D721Med (cell line): Measurements from ENCODE around the gene AOAH.

ENCODE experiments used
- DNase-seq: peaks from one replicate; pipeline ENCODE4 v3.0.0; 2011; ENCODE audit warnings: low spot score; ENCODE audit not compliant: insufficient read length
- FAIRE-seq: peaks from 2 replicates; lab custom pipeline; 2011; peaks lifted over from hg19 to GRCh38; lab: Jason Lieb, UNC
- TF ChIP-seq, protein P1 (sequence below): IDR thresholded peaks from 2 replicates; pipeline ENCODE4 v1.5.1; 2012; ENCODE audit warnings: mild to moderate bottlenecking, control low read depth; ENCODE audit not compliant: insufficient read depth; ENCODE audit errors: missing control alignments

AOAH gene

DNA sequence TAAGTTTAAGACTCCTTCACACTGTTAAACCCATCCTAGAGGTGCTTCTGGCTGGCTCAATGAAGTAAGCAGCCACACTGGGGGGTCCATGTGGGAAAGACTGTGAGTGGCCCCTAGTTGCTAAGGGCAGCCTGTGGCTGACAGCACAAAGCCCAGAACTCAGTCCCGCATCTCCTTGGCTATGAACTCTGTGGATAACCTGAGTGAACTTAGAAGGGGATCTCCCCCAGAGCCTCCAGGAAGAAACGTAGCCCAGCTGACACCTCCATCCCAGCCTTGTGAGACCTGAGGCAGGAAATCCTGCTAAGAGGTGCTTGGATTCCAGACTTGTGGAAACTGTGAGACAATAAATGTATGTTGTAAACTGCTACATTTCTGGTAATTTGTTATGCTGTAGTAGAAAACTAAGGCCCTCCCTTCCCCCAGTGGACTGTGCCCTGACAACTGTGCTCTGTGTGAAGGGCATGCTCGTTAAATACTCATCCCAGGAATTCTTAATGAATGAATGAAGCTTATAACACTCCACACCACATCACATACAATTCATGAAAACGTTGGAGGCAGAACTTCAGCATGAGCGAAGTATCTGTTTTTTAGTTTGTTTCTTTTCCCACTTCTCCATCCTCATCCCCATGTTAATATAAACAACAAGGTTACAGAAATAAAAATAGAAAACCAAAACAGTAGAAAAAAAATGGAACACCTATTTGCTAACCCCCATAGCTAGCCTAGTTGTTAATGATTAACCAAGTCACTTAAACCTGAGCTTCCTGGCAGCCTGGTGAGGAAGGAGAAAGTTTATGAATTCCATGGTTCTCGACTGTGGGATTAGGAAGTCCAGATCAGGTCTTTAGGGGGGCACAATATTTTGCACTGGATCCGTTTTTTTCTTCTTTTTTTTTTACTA lies 36.8 kb upstream of the AOAH start:
- FAIRE-seq (no peak), DNase-seq (no peak)
- TF ChIP-seq, protein P1, sequence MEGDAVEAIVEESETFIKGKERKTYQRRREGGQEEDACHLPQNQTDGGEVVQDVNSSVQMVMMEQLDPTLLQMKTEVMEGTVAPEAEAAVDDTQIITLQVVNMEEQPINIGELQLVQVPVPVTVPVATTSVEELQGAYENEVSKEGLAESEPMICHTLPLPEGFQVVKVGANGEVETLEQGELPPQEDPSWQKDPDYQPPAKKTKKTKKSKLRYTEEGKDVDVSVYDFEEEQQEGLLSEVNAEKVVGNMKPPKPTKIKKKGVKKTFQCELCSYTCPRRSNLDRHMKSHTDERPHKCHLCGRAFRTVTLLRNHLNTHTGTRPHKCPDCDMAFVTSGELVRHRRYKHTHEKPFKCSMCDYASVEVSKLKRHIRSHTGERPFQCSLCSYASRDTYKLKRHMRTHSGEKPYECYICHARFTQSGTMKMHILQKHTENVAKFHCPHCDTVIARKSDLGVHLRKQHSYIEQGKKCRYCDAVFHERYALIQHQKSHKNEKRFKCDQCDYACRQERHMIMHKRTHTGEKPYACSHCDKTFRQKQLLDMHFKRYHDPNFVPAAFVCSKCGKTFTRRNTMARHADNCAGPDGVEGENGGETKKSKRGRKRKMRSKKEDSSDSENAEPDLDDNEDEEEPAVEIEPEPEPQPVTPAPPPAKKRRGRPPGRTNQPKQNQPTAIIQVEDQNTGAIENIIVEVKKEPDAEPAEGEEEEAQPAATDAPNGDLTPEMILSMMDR: no peak

DNA sequence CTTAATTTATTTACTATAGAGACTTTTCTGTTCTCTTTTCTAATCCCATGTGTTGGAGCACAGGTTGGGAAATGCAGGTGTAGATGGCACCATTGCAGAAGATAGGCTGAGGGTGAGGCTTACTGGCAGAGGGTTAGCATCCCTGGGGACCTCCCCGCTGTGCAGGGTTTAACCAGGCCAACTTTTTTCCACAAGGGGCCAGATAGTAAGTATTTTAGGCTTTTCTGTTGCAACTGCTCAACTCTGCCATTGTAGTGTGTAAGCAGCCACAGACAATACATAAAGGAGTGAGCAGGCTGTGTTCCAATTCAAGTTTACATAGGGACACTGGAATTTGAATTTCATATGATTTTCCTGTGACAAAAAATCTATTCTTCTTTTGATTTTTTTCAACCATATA lies 34.6 kb upstream of the AOAH start:
- FAIRE-seq (no peak), DNase-seq (no peak)
- TF ChIP-seq, protein P1: no peak

DNA sequence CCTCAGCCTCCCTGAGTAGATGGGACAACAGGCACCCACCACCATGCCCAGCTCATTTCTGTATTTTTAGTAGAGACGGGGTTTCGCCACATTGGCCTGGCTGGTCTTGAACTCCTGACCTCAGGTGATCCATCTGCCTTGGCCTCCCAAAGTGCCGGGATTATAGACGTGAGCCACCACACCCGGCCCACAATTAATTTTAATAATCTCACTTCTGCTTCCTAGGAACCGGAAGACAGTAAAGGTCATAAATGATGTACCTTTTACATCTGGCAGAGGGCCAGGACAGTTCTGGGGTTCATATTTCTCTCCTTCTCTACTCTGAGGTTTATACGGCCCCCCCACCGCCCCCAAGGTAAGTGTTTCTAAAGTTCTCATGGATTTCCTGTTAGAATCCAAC lies 31.2 kb upstream of the AOAH start:
- no peak for DNase-seq
- FAIRE-seq: no peak
- TF ChIP-seq, protein P1: no peak

DNA sequence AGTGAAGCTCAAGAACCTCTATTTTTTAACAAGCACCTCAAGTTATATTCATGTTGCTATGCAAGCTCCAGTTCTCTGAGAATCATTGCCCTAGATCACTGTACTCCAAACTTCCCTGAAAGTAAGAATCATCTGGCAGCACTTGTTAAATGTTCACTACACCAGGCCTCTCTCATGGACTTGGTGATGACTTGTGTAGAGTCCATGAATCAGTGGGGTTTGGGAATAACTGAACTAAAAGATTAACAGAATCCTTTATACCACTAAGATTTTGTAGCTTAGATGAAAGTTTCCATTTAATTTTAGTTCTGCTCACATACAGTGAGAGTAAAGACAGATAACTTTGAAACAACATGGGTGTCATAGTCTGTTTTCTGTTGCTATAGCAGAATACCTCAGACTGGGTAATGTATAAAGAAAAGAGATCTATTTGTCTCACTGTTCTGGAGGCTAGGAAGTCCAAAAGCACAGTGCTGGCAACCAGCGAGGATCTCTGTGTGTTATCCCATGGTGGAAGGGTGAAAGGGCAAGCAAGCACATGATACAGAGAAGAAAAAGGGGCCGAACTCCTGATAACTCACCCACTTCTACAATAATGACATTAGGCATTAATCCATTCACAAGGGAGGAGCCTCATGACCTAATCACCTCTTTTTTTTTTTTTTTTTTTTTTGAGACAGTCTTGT lies 27.9 kb upstream of the AOAH start:
- TF ChIP-seq, protein P1: no peak
- DNase-seq: no peak
- no peak for FAIRE-seq

DNA sequence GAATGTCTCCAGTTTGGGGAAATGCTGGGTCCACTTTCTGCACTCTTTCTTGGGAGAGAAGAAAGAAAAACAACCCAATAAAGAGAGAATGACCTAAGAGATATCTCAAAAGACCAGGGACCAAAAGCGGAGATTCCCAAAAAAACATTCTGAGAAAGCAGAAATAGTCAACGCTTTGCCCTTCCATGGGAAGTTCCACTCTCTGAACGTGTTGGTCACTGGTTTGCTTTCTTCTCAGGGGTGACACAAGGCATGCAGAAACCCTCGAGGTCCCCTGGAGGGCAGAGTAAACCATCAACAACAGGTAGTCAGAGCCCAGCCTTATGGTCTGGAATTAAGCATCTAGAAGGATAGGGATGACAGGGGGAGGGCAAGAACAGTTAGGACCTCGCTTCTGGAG lies 26.2 kb upstream of the AOAH start:
- FAIRE-seq (no peak), DNase-seq (no peak)
- TF ChIP-seq, protein P1: no peak

DNA sequence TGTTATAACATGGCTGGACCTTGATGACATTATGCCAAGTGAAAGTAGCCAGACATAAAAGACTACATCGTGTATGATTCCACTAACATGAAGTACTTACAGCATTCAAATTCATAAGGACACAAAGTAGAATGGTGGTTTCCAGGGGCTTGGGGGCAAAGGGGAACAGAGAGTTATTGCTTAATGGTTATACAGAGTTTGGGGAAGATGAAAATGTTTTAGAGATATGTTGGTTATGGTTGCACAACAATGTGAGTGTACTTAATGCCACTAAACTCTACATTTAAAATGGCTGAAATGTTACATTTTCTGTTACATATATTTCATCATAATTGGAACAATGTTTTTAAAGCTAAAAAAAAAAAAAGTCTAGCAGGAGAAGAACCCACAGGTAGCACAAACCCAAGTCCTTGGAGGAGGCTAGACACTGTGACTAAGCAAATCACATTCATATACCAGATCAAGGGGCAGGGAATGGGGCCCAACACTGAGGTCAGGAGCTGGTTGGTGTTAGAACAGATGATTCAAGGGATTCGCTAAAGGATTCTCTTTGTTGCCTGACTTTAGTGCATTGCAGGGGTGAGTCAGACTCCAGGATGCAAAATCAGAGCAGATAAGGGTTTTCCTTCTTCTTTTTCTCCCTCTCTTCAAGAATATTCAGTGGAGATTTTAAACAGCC lies 25.1 kb upstream of the AOAH start:
- TF ChIP-seq, protein P1: no peak
- no peak for DNase-seq
- FAIRE-seq: no peak
